Trophoblast cell (in vitro differentiated cells and primary cell): ENCODE data around the gene GPSM3.
"Not testable (repeated sequence)": the region's sequence is repeated elsewhere in the genome, so short reads cannot be mapped to it uniquely, and the experiment has no call there.

Source experiments
- DNase-seq, 2 donors: peaks; one replicate each; pipeline ENCODE4 v3.0.0-alpha.2; 2016
- H2AFZ ChIP-seq: 2 replicates; pipeline ENCODE4 v1.6.1; 2013; ENCODE audit warnings: low read length, moderate library complexity, mild to moderate bottlenecking; ENCODE audit not compliant: insufficient read depth, poor library complexity
- H2AK5ac ChIP-seq: 2 replicates; pipeline ENCODE4 v1.6.1; 2013; ENCODE audit warnings: mild to moderate bottlenecking, low read length
- H2BK120ac ChIP-seq: 2 replicates; pipeline ENCODE4 v1.6.1; 2013; ENCODE audit warnings: low read length, mild to moderate bottlenecking, moderate library complexity; ENCODE audit not compliant: insufficient read depth, poor library complexity
- H2BK12ac ChIP-seq: 2 replicates; pipeline ENCODE4 v1.6.1; 2013; ENCODE audit warnings: mild to moderate bottlenecking, low read length, moderate library complexity
- H2BK5ac ChIP-seq: 2 replicates; pipeline ENCODE4 v1.6.1; 2013; ENCODE audit warnings: low read length, low read depth, moderate library complexity, mild to moderate bottlenecking; ENCODE audit not compliant: poor library complexity
- H3K14ac ChIP-seq: 2 replicates; pipeline ENCODE4 v1.6.1; 2013; ENCODE audit warnings: mild to moderate bottlenecking, low read length
- H3K18ac ChIP-seq: 2 replicates; pipeline ENCODE4 v1.6.1; 2013; ENCODE audit warnings: mild to moderate bottlenecking, low read length
- H3K23ac ChIP-seq: 2 replicates; pipeline ENCODE4 v1.6.1; 2013; ENCODE audit warnings: low read length
- H3K27ac ChIP-seq: 2 replicates; pipeline ENCODE4 v1.5.1; 2013; ENCODE audit warnings: low read depth, mild to moderate bottlenecking, inconsistent platforms, low read length, moderate library complexity
- H3K27me3 ChIP-seq: 2 replicates; pipeline ENCODE4 v1.6.1; 2013; ENCODE audit warnings: inconsistent platforms, mild to moderate bottlenecking, low read length, moderate library complexity; ENCODE audit not compliant: insufficient read depth
- H3K36me3 ChIP-seq, 2 experiments: 1 replicate in 1 of 2; 2 replicates in 1 of 2; pipeline ENCODE4 v1.6.1; 2013; ENCODE audit warnings: low read length in 2 of 2, mild to moderate bottlenecking in 2 of 2, moderate library complexity in 1 of 2; ENCODE audit not compliant: insufficient read depth in 2 of 2, control insufficient read depth in 1 of 2
- H3K4ac ChIP-seq: 2 replicates; pipeline ENCODE4 v1.6.1; 2013; ENCODE audit warnings: low read depth, mild to moderate bottlenecking, low read length, moderate library complexity
- H3K4me1 ChIP-seq, 2 experiments: 1 replicate in 1 of 2; 2 replicates in 1 of 2; pipeline ENCODE4 v1.6.1; 2013; ENCODE audit warnings: low read length in 2 of 2, mild to moderate bottlenecking in 2 of 2, moderate library complexity in 1 of 2; ENCODE audit not compliant: insufficient read depth in 2 of 2, control insufficient read depth in 1 of 2
- H3K4me2 ChIP-seq: 2 replicates; pipeline ENCODE4 v1.6.1; 2013; ENCODE audit warnings: inconsistent platforms, mild to moderate bottlenecking, low read length, moderate library complexity
- H3K4me3 ChIP-seq: 2 replicates; pipeline ENCODE4 v1.5.1; 2013; ENCODE audit warnings: mild to moderate bottlenecking, low read depth, low read length, inconsistent platforms
- H3K79me1 ChIP-seq: one replicate; pipeline ENCODE4 v1.6.1; 2013; ENCODE audit warnings: low read length
- H3K79me2 ChIP-seq: 2 replicates; pipeline ENCODE4 v1.6.1; 2013; ENCODE audit warnings: low read length, mild to moderate bottlenecking; ENCODE audit not compliant: control insufficient read depth, insufficient read depth, poor library complexity
- H3K9ac ChIP-seq: 2 replicates; pipeline ENCODE4 v1.6.1; 2013; ENCODE audit warnings: mild to moderate bottlenecking, low read length
- H3K9me3 ChIP-seq: 2 replicates; pipeline ENCODE4 v1.6.1; 2013; ENCODE audit warnings: low read depth, mild to moderate bottlenecking, control low read depth, inconsistent platforms, low read length; ENCODE audit not compliant: insufficient read depth
- H4K12ac ChIP-seq: 2 replicates; pipeline ENCODE4 v1.6.1; 2013; ENCODE audit warnings: low read depth, mild to moderate bottlenecking, low read length, moderate library complexity
- H4K8ac ChIP-seq: 2 replicates; pipeline ENCODE4 v1.6.1; 2013; ENCODE audit warnings: low read depth, mild to moderate bottlenecking, low read length, moderate library complexity
- H4K91ac ChIP-seq: one replicate; pipeline ENCODE4 v1.6.1; 2013; ENCODE audit warnings: low read depth, mild to moderate bottlenecking, low read length, moderate library complexity
- WGBS: extraction: QIAGEN DNeasy Blood & Tissue Kit; methylation state at CpG from one replicate; pipeline ENCODE4 v1.1.7; 2013; ENCODE audit warnings: missing lambda C conversion rate; ENCODE audit not compliant: insufficient read length, insufficient coverage; ENCODE audit errors: extremely low coverage; 5-methylcytosine and 5-hydroxymethylcytosine counted together

GPSM3 gene

GRCh38 chr6:32188381-32189068, 3.9 kb downstream of the GPSM3 start:
- Histone ChIP-seq H3K9ac (peak overlapping the region; percentile 62), H3K4me2 (peak overlapping the region; percentile 86), H2BK12ac (no peak overlapping the region), H3K27me3 (no peaks in the 10 kb centered on the region), H2BK120ac (no peak overlapping the region), H3K14ac (peak overlapping the region; percentile 94), H2AK5ac (no peak overlapping the region), H3K23ac (no peak overlapping the region), H3K79me2 (peaks cover 11% of the 10 kb centered on the region), H4K8ac (no peak overlapping the region), H2BK5ac (no peak overlapping the region), H4K91ac (peak overlapping the region; percentile 81), H3K18ac (no peak overlapping the region), H3K36me3 (peaks cover 24 to 26% of the 10 kb centered on the region in 2 experiments), H3K79me1 (peaks cover 18% of the 10 kb centered on the region), H3K4me3 (no peak overlapping the region), H3K4me1 (peaks cover 10 to 28% of the 10 kb centered on the region in 2 experiments), H2AFZ (no peak overlapping the region), H3K27ac (no peak overlapping the region), H4K12ac (peak overlapping the region; percentile 6), H3K4ac (peak overlapping the region; percentile 85), H3K9me3 (no peaks in the 10 kb centered on the region)
- WGBS, result no CpG with 5 or more reads among the region's 13 CpGs
- DNase-seq, result peak in 1 of 2 donors; percentile 48

- H2BK5ac ChIP-seq, H3K4ac ChIP-seq, H4K8ac ChIP-seq, H3K18ac ChIP-seq, H2BK120ac ChIP-seq, H3K9ac ChIP-seq, DNase-seq, H3K4me2 ChIP-seq, H3K23ac ChIP-seq, H3K9me3 ChIP-seq, H3K4me3 ChIP-seq, H2AFZ ChIP-seq, H3K14ac ChIP-seq, H2AK5ac ChIP-seq, H3K27ac ChIP-seq, H4K91ac ChIP-seq, H2BK12ac ChIP-seq, H3K27me3 ChIP-seq: not testable (repeated sequence)
- peaks cover 11% of the 10 kb centered on the region for H3K79me2 ChIP-seq
- H3K79me1 ChIP-seq, result peaks cover 18% of the 10 kb centered on the region
- H3K4me1 ChIP-seq, result peaks cover 10 to 28% of the 10 kb centered on the region in 2 experiments
- no CpG with 5 or more reads among the region's 18 CpGs for WGBS
- H4K12ac ChIP-seq, result peak overlapping the region; percentile 10
- H3K36me3 ChIP-seq, result peaks cover 31 to 32% of the 10 kb centered on the region in 2 experiments
These were observed 4.6 kb downstream of the GPSM3 start for GRCh38 chr6:32187725-32188380.

GRCh38 chr6:32187009-32187709, 5.3 kb downstream of the GPSM3 start:
- H3K27ac ChIP-seq, result no peak overlapping the region
- no peak overlapping the region for H3K14ac ChIP-seq
- no CpG with 5 or more reads among the region's 12 CpGs for WGBS
- peaks cover 37 to 38% of the 10 kb centered on the region in 2 experiments for H3K36me3 ChIP-seq
- H3K9me3 ChIP-seq, result no peaks in the 10 kb centered on the region
- peaks cover 11% of the 10 kb centered on the region for H3K79me1 ChIP-seq
- H4K91ac ChIP-seq, result no peak overlapping the region
- no peak overlapping the region for H2AFZ ChIP-seq
- DNase-seq, result no peak
- no peak overlapping the region for H2BK12ac ChIP-seq
- H4K8ac ChIP-seq, result no peak overlapping the region
- H3K27me3 ChIP-seq, result no peaks in the 10 kb centered on the region
- H2BK120ac ChIP-seq, result no peak overlapping the region
- no peak overlapping the region for H3K18ac ChIP-seq
- H3K4me2 ChIP-seq, result no peak overlapping the region
- H4K12ac ChIP-seq, result no peak overlapping the region
- no peak overlapping the region for H3K4ac ChIP-seq
- no peak overlapping the region for H2BK5ac ChIP-seq
- peaks cover 4 to 22% of the 10 kb centered on the region in 2 experiments for H3K4me1 ChIP-seq
- no peak overlapping the region for H3K23ac ChIP-seq
- peaks cover 11% of the 10 kb centered on the region for H3K79me2 ChIP-seq
- H3K9ac ChIP-seq, result no peak overlapping the region
- no peak overlapping the region for H2AK5ac ChIP-seq
- no peak overlapping the region for H3K4me3 ChIP-seq

GRCh38 chr6:32186151-32186840, 6.1 kb downstream of the GPSM3 start:
- H3K27me3 ChIP-seq, H3K27ac ChIP-seq, H2BK5ac ChIP-seq, H2BK12ac ChIP-seq, H4K12ac ChIP-seq, H3K9ac ChIP-seq, DNase-seq, H3K9me3 ChIP-seq, H2AFZ ChIP-seq, H2AK5ac ChIP-seq, H3K4me3 ChIP-seq, H3K4me2 ChIP-seq, H4K8ac ChIP-seq, H3K23ac ChIP-seq, H2BK120ac ChIP-seq, H4K91ac ChIP-seq, H3K4ac ChIP-seq, H3K18ac ChIP-seq, H3K14ac ChIP-seq: not testable (repeated sequence)
- no CpG with 5 or more reads among the region's 10 CpGs for WGBS
- Histone ChIP-seq H3K36me3 (peaks cover 41 to 43% of the 10 kb centered on the region in 2 experiments), H3K4me1 (peaks cover 3 to 19% of the 10 kb centered on the region in 2 experiments), H3K79me2 (peaks cover 11% of the 10 kb centered on the region), H3K79me1 (peaks cover 11% of the 10 kb centered on the region)
